CD4-positive, alpha-beta T cell treated with Interleukin-6 at 100 ng/mL for 8 hours (primary cell): Measurements from ENCODE around the gene HIPK4.
"Not testable (repeated sequence)": the region's sequence is repeated elsewhere in the genome, so short reads cannot be mapped to it uniquely, and the experiment has no call there.

Experiments
- DNase-seq: peaks from one replicate; pipeline ENCODE4 v3.0.0-alpha.2; 2020; ENCODE audit warnings: mixed read lengths, low spot score

The HIPK4 gene

DNA sequence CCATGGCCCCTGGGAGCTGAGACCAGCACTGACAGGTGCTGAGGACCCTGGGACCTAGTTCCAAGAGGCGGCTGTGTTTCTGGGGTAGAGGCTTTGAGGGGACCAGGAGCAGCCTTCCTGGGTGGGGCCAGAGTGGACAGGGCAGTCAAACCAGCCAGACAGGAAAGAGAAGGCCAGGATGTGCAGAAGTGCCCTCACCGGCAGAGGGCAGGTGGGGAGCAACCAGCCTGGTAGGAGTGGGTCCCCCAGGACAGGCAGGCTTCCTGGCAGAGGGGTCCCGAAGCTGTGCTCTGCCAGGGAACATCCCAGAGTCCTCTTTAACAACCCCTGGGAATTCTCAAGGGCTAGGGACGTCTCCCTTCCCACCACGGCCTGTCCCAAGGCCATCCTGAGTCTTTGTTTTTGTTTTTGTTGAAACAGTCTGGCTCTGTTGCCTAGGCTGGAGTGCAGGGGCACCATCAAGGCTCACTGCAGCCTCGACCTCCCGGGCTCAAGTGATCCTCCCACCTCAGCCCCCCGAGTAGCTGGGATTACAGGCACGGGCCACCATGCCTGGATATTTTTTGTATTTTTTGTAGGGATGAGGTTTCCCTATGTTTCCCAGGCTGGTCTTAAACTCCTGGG lies 3.0 kb upstream of the HIPK4 start:
- no peak for DNase-seq

DNA sequence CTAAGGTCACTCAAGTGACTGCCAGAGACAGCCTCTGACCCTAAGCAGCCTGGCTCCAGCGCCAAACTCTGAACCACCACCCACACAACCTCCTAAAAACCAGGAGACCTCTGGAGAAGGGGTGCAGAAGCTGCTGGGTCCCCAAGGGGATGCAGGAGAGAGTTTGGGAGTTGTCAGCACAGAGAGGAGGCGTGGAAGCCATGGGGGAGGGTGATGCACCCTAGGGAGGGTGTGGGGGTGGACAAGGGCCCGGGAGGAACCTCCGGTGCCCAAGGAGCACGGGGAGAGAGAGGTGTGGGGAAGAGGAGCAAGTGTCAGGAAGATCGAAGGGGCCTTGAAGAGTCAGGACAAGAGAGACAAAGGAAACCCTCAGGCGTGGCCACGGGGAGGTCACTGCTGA lies 2.1 kb upstream of the HIPK4 start:
- no peak for DNase-seq

DNA sequence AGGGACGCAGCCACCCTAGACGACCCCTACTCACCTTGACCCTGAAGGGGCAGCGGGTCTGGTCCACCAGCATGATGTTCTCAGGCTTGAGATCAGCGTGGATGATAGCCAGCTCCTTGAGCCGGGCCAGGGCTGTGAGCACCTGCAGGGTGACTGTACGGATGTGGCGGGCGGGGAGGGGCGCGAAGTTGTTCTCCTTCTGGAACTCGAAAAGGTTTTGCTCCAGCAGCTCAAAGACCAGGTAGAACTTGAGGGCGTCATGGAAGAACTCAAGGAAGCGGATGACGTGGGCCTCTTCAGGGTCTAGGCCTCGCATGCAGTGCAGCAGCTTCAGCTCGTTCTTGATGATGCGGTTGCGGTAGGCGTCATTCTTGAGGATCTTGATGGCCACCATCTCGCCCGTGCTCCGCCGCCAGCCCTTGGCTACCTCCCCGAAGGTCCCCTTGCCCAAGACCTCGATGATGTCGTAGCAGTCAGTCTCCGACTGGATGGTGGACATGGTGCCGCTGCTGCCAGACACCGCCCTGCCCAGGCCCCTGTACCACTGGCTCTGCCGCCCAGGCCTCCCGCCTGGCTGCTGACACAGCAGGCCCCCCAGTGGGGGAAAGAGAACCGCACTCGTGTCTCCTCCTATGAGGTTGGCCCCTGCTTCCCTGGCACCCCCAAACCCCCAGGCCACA lies 437 bp downstream of the HIPK4 start:
- DNase-seq: no peak

DNA sequence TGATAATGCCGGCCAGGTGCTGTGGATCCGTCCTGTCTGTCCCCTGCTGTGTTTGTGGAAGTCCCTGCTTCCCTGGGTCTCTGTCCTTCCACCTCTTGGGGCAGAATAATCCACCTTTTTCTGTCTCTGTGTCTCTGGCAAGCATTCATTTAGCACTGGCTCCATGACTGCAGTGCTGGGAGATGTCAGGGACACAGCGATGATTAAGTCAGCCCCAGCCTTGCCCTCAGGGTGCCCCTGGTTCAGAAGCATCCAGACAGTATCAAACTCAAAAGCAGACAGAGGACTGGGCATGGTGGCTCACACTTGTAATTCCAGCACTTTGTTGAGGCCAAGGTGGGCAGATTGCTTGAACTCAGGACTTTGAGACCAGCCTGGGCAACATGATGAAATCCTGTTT lies 1.5 kb downstream of the HIPK4 start:
- DNase-seq: no peak

DNA sequence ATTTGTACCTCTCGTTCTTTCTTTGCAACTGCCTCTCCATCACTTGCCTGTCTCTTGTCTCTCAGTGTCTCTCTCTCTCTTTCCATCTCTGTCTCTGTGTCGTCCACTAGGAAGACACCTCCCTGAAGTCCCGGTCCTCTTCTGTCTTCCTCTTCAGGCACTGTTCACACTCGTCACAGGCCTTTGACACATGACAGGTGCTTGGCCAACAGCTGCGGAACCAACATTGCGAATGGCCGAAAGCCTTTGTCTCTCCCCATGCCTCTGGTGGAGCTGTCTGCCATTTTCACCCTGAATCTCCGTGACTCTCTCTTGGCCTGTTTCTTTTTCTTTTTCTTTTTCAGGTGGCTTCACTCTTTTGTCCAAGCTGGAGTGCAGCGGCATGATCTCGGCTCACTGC lies 2.8 kb downstream of the HIPK4 start:
- no peak for DNase-seq

DNA sequence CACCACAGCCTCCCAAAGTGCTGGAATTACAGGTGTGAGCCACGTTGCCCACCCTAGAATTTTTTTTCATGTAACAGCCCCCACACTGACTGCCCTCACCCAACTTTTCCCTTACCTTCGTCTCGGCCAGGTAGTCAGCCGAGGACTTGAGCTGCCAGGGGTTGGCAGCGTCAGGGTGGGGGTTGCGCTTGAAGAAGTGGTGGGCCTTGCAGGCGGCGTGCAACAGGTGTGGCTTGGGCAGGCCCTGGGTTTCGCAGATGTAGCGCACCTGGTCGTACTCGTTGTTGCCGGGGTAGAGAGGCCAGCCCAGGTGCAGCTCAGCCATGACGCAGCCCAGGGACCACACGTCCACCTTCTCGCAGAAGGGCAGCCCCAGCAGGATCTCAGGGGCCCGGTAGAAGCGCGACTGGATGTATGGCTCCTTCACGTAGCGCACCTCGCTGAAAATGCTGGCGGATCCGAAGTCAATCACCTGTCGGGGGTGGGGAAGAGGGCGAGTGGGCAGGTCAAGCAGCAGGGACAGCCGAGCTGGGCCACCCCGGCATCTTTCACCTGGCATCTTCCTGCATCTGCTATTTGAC lies 6.2 kb downstream of the HIPK4 start:
- no peak for DNase-seq

DNA sequence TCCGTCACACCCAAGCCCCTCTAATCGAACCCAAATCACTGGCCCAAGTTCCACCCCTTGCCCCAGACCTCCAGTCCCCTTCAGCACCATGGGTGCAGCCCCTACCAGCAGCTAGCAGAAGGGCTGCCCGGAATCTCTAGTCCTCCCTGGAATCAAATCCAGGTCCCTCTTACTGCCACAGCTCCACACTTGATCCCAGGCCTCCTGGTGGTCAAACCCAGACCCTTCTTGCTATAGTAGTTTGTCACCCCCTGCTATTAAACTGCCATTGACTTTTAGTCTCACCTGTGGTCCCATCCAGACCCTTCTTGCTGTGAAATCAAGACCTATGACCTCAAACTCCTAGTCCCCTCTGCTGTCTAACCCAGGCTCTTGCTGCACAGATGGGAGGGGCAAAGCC lies 8.7 kb downstream of the HIPK4 start:
- DNase-seq: no peak

DNA sequence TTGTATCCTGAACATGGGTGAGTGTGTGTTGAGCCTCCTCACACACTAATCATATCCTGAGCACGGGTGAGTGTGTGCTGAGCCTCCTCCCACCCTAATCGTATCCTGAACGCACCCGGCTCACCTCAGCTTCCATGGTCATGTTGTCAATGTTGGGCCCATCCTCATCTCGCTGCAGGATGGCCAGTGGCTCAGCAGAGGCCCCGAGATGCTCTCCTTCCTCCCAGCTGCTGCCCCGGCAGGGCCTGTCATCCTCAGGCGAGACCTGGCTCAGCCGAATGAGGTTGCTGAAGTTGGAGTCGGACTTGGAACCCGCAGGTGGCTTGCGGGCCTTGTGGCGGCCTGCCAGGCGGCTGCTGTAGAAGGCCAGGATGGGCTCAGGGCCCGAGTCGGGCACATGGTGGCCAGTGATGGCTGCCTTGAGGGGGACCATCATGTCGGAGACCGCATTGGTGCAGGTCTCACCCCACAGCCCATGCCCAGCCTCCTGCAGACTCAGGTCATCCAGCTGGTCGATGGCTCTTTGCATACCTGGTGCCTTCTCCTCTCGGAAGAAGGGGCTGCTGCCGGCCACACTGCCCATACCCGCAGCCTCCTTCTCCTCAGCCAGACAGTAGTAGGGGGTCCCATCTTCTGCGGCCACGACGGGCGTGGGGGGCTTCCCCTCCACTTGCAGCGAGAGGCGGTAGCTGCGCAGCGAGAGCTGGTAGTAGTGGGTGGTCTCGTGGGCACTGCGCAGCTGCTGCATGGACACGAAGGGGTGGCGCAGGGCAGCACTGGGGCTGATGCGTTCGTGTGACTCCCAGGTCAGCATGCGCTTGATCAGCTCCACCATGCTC lies 9.6 kb downstream of the HIPK4 start:
- DNase-seq: no peak

DNA sequence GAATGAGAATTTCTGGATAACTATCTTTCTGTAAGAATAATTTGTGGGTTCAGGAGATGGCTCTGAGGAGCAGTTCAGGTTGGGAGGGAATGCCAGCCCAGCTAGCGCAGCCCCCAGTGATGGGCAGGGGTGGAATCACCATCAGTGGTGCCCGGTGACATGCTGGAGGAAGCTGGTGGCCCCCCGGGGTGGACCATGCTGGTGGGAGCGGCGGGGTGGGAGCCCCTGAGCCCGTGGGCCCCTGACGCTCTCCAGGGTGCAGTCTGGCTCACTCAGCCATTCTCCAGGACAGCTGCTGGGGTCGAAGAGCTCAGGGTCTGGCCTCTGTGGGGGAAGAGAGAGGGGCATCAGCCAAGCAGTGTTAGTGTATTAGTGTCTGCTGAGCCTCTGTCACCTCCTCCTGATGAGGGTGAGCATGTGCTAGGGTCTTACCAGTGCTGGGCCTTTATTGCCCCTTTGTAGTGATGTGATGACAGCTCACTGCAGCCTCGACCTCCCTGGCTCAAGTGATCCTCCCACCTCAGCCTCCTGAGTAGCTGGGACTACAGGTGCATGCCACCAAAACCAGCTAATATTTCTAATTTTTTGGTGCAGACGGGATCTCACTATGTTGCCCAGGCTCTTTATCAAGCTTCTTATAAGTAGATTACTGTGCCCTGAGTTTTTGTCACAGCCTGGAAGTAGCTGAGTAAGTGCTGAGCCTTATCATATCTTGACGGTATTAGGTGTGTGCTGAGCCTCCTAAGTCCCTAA lies 10.4 kb downstream of the HIPK4 start:
- no peak for DNase-seq

DNA sequence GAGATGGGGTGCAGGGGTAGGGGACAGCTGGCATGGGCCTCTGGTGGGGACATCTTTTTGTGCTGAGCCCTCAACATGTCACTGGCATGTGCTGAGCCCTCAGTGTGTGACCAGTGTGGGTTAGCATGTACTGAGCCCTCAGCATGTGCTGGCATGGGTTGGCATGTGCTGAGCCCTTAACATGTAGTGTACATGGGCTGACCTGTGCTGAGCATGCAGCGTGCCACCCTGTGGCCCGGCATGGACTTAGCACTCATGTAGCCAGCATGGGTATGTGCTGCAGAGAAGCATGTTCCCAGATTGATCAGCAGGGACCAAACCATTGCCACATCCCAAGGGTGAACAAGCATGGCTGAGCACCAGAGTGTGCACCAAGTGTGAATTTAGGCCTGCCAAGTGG lies 11.5 kb downstream of the HIPK4 start:
- DNase-seq: no peak

DNA sequence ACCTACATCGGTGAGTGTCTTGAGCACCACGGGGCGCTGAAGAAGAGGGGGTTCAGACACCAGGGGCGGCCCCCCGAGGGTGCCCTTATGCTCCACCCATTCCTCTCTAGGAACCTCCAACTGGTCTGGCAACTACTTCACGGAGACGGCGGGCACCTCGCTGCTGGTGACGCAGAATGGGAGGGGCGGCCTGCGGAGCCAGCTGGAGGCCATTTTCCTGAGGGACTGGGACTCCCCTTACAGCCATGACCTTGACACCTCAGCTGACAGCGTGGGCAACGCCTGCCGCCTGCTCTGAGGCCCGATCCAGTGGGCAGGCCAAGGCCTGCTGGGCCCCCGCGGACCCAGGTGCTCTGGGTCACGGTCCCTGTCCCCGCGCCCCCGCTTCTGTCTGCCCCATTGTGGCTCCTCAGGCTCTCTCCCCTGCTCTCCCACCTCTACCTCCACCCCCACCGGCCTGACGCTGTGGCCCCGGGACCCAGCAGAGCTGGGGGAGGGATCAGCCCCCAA lies 12.1 kb downstream of the HIPK4 start:
- DNase-seq: no peak

DNA sequence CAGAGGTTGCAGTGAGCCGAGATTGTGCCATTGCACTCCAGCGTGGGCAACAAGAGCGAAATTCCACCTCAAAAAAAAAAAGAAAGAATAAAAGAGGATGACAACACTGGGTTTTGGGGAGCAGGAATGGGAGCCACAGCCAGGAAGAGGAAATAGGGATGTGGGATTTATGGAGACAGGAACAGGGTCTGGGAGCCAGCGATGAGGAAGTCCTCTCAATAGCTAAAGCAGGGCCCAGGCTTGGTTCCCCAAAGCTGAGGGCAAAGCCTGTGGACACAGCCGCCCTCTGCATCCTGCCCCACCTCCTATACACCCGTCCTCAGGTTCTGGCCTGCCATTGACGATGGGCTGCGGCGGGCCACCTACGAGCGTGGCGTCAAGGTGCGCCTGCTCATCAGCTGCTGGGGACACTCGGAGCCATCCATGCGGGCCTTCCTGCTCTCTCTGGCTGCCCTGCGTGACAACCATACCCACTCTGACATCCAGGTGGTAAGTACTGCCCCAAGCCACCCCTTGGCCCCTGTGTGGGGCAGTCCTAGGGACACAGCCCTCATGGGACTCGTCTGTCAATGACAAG lies 13.6 kb downstream of the HIPK4 start:
- DNase-seq: no peak

DNA sequence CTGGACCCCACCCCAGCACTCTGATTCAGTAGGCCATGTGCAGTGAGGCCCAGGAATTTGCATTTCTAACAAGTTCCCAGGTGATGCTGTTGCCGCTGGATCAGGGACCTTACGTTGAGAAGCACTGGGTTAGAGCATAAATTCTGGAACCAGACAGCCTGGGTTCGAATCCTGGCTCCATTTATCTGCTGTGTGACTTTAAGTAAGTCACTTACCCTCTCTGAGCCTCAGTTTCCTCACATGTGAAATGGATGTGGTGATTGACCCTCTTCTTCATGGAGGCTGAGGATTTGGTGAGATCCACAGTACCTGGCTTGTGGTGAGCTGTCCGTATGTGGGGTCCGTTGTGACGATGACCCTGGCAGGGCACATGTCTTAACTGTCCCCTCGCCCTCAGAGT lies 15.9 kb downstream of the HIPK4 start:
- DNase-seq: no peak

DNA sequence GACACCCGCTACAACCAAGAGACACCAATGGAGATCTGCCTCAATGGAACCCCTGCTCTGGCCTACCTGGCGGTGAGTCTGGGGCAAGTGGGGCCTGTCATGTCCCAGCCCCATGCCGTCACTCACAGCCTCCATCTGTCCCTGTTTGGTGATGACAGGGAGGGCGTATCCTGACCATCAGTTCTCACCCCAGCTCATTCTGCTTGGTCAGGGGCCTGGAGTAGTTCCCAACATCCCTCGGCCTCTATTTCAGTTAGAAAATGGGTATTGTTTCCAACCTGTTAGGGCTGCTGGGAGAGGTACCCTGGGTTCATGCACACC lies 18.2 kb downstream of the HIPK4 start:
- no peak for DNase-seq

DNA sequence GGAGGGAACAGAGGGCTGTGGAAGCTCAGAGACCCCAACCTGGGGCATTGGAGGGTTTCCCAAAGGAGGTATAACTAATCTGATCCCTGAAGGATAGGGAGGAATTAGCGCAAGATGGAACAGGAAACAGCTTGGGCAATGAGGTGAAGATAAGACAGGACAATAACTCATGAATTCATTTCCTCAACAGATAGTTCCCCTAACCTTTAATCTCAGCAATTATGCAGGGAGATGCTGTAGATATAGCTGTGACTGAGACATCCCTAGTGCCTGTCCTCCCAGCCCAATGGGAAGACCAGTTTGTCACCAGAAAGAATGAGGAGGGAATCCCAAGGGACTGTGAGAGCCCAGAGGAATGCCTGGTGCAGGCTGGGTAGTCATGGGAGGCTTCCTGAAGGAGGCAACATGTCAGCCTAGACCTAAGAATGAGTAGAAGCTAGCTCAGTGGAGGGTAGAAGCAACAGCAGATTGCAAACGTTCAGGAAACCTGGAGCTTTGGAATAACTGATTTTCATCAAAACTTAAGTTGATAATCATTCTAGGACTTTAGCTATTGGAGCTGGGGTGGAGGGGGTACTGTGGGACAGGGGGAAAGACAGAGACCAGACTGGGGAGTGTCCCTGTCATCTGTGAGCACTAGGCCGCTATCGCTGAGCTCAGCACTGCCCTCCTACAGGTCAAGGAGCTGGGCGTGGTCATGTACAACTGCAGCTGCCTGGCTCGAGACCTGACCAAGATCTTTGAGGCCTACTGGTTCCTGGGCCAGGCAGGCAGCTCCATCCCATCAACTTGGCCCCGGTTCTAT lies 18.8 kb downstream of the HIPK4 start:
- no peak for DNase-seq

DNA sequence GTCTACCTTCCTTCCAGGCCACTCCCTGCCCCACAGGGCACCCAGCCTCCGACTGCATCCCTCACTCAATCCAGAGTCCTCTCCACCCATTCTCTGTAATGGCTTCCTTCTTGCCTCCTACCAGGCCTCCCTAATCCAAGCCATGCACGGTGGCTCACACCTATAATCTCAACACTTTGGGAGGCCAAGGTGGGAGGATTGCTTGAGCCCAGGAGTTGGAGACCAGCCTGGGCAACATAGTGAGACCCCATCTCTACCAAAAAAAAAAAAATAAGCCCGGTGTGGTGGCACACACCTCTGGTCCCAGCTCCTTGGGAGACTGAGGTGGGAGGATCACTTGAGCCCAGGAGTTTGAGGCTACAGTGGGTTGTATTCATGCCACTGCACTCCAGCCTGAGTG lies 19.7 kb downstream of the HIPK4 start:
- not testable (repeated sequence) for DNase-seq

DNA sequence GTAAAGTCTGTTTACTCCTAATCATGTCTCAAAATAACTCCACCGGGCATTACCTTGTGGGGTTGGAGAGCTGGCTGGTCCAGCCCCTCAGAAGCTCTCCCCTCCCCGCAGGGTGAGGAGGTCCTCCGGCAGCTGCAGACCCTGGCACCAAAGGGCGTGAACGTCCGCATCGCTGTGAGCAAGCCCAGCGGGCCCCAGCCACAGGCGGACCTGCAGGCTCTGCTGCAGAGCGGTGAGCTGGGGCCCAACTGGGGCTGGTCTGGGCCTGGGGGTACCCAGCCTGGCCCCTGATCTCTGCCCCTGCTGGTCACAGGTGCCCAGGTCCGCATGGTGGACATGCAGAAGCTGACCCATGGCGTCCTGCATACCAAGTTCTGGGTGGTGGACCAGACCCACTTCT lies 20.2 kb downstream of the HIPK4 start:
- DNase-seq: no peak

DNA sequence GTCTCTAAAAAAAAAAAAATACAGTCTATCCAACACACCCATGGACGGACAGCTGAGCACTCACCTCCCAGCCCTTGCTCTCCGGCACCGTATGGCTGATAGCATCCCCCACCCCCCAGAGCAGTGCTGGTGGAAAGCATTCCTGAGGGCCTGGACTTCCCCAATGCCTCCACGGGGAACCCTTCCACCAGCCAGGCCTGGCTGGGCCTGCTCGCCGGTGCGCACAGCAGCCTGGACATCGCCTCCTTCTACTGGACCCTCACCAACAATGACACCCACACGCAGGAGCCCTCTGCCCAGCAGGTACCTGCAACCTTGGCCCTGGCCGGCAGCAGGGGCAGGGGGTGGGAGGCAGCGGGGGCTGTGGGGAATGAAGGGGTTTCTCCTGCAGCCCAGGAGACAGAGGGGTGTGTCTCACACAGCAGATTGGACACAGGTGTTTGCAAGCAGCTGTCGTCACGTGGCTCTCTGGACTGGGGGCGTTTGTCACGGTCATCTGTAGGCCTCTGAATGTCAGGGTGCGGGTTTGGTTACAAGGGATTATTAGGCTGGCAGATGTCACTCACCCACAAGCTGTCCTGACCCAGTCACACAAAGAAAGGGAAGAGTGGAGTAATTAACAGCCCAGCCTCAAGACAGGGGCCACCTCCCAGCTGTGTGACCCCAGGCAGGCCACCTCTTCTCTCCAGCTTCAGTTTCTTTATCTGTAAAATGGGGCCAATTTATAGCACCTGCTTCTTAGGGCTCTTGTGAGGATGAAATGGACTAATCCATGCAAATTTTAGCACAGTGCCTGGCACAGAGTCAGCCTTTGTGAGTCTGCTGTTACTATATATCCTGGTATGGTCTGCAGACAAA lies 22.2 kb downstream of the HIPK4 start:
- DNase-seq: no peak

DNA sequence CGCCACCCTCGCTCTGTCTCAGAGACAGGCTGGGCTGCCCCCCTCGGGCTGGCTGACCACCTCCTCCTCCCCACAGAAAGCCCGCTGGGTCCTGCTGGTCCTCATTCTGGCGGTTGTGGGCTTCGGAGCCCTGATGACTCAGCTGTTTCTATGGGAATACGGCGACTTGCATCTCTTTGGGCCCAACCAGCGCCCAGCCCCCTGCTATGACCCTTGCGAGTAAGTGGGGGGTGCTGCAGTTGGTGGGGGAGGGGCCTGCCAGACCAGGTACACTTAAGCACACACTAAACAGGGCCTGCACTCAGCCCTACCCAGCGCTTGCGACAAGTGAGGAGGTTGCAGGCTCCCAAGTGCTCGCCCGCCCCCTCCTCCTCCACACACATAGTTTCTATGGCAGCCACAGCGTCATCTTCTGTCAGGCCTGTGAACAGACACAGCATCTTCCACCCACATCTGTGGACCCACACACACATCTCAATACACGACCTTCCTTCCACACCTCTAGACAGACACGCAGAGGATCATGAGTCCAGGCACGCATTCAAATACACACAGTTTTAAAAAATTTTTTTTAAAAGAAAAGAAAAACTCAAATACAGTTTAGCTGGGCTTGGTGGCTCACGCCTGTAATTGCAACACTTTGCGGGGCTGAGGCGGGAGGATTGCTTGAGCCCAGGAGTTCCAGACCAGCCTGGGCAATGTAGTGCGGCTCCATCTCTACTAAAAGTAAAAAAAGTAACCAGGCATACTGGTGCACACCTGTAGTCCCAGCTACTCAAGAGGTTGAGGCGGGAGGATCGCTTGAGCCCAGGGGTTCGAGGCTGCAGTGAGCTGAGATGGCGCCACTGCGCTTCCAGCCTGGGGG lies 23.1 kb downstream of the HIPK4 start:
- no peak for DNase-seq
